ENCODE data around the gene WDR45.

Gene WDR45

DNA sequence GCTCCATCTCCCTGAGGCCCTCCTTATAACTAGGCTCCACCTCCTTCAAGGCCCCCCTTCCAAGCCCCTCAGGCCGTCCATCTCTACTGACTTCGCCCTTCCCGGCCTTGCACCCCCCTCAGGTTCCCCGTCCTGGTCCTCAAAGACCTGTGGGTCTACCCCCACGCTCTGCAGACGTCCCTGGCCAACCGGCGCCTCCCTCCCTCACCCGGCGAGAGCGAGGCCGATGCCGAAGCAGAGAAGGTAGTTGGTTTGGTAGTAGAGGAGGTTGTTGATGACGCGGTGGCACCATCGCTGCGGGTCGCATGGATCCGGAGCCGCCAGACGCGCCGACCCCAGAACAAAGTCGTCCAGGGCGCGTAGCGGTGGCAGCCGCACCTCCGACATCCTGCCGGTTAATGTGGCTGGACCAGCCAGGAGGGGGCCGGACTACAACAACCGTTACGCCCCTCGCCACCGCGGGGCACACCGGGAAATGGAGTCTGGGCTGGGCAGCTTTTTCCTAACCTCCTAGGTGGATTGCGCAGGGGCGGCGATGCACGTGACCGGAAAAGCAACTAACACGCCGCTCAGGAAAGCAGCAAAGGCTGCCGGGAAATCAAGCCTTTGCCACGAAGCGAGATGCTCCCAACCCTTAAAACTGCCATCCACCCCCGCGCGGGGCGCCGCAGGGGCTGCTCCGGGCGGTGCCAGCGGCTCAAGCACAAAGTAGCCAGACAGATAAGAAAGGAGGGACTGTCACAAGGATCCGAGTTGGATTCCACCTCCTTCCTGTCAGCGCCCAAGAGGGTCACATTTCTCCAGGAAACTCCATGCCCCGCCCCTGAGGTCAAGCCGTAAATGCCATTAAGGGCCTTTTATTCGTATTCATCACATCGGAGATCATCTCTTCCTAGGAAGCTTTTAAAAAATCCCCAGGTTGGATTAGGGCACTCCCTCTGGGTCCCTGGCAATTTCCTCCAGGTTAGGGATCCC, 5.8 kb downstream of the WDR45 start, which contains the start of gene PRAF2:
Gene PRAF2, minus strand, starts transcription at position 402 of the 975 bp plus-strand sequence. Its CDS starts 15 bp downstream, at position 387.
- peak; percentile 74 to 81 (median 76) for DNase-seq

DNA sequence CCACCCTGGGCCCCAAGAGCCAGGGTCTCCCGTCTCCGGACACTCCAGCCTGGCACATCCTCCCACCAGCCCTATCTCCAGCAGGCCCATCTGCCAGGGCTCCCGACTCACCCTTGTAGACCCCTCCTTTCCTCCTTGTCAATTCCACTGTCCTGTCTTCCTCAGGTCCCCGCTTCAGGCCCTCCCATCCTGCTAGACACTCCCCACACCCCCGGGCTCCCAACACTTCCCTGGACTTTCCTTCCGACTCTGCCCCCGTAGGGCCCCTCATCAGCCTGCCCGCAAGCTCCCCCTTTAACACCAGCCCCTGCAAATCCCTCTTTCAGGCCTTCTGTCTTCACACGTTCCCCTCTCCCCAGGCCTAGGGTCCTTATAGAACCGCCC, 7.0 kb downstream of the WDR45 start:
- DNase-seq: no peak

DNA sequence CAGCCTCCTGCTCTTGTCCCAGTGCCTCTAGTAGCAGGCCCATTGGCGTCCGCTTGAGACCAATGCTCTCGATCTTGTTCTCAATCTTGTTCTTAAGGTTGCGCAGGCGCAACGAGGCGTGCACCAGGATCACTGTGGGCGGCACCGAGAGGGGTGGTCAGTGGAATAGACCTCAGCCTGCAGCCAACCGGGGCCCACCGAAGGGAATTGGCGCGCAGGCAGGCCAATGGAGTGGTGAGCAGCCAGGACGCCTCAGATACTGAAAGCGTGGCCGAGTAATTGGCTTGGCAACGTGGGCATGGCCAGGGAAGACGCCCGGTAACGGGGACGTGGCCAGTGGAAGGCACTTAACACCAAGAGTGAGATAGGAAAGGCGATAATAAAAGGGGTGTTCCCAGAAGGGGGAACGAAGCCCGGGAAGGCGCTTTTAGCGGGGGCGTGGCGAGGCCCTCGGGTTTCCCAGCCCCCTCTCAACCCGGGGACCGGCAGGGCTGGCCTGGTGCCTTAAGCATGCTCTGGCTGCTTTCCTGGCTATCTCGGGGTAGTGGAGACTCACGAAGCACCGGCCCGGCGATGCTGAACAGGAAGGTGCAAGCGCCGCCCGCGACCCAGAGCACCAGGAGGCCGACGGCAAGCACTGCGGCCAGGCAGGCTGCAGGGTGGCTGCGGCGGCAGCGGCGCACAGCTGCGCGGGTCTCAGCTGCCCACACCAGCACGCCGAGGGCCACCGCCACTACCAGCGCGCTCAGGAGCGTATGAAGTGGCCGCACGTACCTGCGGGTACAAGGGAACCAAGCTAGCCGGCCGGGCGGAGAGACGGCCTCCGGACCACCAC, 7.6 kb downstream of the WDR45 start:
- DNase-seq: no peak

DNA sequence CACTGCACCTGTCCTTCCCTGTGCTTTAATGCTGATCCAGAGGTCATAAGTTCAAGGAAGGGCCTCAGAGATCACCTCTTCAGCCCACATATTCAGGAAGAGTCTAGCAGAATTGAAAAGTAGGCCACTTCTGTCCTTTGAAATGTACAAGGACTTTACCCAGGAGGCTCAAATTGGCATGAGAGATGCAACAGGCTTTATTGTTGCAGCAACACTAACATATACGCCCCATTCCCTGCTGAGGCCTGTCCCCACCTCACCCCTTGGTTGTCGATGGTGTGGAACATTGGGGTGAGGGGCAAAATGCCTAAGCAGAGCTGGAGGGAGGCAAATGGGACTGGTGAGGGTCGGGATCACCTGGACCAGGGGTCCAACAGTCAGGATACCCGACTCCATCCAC, 8.7 kb downstream of the WDR45 start:
- DNase-seq: no peak

DNA sequence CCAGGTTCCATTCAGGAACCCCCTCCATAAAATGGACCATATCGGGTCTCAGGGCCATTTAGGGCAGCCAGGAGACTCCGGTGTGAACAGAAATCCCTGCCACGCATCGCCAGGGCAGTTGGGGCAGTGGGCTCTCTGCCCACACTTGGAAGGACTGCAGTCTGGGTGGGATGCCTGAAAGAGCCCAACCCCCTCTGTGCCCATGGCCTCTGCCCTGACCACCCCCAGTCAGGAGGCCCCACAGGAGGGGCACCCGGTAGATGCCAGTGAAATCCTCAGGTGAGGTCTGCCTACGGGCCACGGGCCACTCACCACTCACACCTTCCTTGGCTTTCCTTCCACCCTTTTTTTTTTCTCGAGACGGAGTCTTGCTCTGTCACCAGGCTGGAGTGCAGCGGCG, 10.6 kb downstream of the WDR45 start:
- DNase-seq: no peak

DNA sequence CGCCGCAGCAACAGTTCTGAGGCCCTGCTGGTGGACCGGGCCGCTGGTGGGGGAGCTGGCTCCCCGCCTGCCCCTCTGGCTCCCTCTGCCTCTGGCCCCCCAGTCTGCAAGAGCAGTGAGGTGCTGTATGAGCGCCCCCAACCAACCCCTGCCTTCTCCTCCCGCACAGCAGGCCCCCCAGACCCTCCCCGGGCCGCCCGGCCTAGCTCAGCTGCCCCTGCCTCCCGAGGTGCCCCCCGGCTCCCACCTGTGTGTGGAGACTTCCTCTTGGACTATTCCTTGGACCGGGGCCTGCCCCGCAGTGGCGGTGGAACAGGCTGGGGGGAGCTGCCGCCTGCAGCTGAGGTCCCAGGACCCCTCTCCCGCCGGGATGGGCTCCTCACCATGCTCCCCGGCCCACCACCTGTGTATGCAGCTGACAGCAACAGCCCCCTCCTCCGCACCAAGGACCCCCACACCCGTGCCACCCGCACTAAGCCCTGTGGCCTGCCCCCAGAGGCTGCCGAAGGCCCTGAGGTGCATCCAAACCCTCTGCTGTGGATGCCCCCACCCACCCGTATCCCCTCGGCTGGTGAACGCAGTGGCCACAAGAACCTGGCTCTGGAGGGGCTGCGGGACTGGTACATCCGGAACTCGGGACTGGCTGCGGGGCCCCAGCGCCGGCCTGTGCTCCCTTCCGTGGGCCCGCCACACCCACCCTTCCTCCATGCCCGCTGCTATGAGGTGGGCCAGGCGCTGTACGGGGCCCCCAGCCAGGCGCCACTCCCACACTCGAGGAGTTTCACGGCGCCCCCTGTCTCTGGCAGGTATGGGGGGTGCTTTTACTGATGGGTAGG, 12.2 kb downstream of the WDR45 start:
- no peak for DNase-seq

DNA sequence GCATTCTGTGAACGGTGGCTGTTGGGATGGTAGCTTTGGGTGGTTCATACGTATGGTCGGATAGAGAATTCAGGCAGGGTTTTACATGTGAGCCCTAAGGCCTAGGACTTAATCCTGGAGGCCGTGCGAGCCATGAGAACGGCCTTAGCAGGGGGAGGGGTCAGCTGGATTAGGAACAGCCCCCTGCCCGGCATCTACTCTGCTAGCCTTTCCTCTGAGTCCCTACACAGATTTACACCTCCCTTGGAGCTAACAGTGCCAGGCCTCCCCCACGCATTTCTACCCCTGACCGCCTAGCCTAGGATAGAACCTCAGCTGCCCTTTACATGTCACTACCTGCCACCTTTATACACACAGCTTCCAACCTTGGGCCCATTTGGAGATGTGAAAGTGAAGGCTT, 13.0 kb downstream of the WDR45 start:
- no peak for DNase-seq

DNA sequence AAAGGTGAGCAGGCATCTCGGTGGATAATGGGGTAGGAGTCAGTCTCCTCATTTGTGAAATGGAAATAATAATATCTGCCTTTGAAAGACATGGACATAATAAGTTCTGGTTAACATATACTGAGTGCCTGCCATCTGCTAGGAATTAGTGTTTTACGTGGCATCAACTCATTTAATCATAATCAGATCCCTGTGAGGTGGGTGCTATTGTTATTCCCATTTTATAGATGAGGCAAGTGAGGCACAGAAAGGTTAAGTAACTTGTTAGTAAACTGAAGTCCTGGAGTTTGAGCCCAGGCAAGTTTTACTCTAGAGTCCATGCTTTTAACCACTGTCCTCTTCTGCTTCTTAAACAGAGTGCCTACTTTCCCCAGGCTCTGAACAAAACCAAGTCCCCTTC, 13.4 kb downstream of the WDR45 start:
- no peak for DNase-seq

DNA sequence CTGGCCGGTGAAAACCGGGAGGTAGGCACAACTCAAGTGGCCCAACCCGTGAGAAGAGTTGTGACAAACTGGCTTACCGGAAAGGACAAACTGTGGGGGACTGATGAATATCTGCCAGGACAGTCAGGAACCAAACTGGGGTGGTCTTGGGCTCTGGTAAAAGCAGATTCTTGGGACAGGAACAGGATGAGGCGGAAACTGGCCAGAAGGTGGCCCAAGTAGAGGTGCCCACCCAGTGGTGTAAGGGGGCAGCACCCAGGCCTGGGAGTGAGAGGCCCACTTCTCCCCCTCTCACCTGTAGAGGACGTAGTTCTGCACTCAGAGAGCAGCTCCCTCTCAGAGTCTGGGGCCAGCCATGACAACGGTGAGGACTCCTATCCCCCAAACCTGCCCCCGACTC, 15.0 kb downstream of the WDR45 start:
- no peak for DNase-seq

DNA sequence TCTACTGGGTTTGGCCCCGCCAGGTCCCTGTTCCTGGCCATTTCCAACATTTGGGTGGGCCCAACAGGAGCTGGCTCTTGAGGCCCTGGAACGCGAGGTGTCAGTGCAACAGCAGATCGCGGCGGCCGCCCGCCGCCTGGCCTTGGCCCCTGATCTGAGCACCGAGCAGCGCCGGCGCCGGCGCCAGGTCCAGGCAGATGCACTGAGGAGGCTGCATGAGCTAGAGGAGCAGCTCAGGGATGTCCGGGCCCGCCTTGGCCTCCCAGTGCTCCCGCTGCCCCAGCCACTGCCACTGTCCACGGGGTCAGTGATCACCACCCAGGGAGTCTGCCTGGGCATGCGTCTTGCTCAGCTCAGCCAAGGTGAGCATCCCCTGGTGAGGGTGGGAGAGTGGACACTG, 15.4 kb downstream of the WDR45 start:
- DNase-seq: no peak

DNA sequence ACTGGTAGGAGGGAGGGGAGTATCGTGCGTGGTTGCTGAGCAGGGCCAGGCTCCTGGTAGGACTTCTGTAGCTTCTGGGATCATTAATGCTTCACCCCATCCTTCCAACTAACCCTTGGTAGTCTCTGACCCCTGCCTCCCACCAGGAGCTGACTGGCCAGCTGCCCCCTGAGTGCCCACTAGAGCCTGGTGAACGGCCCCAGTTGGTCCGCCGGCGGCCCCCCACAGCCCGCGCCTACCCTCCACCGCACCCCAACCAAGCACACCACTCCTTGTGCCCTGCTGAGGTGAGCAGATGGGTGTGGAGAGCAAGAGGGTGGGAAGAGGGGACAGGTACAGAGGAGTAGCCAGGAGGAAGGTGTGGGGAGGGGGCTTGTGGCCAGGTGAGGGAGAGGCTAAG, 16.0 kb downstream of the WDR45 start:
- no peak for DNase-seq

DNA sequence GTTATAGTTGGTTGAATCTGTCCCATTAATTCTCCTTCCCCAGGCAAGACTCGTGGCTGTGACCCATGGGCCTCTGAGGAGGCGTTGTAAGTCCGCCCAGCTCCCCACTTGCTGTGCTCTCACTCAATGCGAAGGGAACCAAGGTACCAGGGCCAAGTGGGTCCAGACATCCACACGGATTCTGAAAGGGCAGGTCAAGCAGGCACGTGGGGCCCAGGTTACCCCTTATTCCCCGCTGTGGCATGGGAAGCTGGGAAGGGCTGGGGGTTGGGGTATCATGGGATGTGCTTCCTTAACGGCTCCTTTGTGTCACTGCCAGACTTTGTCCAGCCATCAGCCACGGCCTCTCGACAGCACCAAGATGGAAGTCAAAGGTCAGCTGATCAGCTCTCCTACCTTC, 17.8 kb downstream of the WDR45 start:
- DNase-seq: no peak

DNA sequence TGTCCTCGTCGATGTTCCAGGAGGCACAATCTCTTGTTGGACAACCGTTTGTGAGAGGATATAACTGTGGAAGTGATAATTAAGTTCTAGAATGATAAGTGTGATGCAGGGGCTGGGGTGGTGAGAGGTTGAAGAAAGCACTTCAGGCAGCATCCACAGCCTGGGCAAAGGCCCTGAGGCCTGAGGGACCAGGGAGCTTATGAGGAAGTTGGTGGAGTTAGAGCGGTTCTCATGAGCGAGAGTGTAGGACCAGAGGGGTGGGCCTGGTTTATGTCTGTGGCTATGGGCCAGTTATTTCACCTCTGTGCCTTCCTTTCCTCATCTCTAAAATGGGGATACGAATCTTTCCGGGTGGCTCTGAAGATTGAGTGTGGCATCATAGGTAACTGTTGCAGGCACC, 18.2 kb downstream of the WDR45 start:
- no peak for DNase-seq

DNA sequence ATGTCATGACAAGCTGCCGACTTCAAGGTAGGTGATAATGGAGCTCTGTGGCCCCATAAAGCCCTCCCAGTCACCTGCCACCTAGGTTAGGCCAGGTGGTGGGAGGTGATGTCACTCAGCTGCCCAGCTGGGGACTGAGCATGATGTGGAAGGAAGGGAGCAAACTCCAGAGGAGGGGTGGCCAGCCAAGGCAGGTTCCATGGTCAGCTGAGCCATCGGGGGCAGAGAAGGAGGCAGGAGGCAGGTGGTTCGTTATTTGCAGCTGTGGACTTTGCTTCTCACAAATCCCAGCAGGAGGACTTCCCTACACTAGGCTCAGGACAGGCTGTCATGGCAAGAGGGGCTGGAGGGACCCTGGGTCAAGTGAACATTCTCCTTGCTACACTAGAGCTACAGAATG, 18.8 kb downstream of the WDR45 start:
- DNase-seq: no peak

DNA sequence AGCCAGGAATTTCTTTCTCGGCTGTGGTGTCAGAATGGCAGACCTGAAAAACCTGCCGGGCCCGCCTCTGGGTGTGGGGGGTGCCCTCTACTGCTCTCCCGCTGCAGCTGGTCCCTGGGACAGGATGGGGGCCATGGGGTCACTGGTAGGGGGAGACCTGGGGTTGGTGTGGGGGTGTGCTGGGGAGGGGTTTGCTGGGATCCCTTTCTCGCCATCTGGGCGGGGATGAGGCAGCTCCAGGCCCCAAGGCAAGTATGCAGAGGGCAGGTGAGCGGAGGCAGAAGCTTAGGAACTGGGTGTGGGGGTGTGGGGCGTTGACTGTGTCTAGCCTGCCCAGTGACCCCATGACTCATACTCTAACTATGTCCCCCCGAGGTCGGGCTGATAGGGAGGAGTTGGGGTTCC, 20.0 kb downstream of the WDR45 start:
- DNase-seq: no peak

DNA sequence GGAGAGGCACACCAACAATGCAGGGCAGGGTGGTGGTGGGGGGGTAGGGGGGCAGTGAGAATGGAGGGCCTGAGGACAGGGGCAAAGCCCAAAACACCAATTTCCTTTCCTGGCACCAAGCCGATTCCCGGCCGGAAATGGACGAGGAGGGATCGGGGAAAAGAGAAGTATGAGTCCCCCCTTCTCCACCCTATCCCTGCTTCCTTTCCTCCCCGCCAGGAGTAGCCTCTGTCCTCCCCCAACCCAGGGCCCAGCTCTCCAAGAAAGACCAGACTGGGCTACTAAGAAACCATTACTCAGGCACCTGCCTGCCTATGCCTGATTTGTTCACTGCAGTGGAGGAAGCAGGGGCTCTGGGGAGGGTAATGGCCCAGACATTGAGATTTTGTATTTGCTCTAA, 20.5 kb downstream of the WDR45 start:
- DNase-seq: no peak

DNA sequence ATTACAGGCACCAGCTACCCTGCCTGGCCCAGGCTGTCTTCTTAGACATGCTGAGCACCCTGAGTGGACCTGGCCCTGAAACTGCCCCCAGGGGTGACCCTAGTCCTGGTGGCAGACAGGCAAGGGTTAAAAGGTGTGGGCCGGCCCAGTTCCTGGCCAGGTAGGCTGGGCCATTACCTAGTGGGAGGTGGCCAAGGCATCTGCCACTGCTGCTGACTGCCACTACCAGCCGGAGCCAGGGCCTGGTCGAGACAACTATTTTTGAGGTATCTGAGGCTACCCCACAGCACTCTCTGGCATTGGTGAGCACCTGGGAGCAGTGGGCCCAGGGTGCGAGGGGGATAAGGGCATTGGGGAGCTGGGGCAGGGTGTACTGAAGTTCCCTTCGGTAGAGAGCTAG, 20.9 kb downstream of the WDR45 start, which contains the start of gene CCDC120:
Gene CCDC120, plus strand, starts transcription at position 206 of the 400 bp plus-strand sequence. CDS start 3,043 bp downstream, outside the sequence.
- no peak for DNase-seq

DNA sequence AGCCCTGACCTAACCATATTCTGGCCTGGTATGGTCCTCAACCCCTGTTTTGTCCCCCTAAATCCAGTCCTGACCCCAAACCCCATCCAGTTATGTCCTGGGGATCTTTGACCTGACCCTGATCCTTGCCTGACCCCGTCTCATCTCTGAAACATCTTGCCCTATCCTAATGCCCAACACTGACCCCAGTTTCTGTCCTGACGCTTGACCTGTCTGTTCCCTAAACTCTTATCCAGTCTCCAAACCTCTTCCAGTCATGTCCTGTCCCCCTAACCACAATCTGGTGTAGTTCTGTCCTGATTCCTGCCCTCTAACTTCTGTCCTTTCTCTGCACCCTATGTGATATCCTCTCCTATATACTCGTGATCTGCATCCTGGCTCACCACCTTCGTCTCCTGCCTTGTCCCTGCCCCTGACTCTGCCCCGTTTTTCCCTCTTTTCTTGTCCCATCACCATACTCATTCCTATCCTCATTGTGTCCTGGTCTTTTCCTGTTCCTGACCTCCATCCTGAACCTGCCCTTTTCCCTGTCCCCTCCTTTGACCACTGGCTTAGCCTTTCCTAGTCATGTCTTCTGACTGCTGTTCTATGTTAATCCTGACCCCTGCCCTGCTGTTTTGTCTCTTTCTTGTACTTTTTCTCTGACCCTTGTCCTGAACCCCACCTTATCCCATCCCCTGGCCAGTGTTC, 25.5 kb downstream of the WDR45 start:
- no peak for DNase-seq

DNA sequence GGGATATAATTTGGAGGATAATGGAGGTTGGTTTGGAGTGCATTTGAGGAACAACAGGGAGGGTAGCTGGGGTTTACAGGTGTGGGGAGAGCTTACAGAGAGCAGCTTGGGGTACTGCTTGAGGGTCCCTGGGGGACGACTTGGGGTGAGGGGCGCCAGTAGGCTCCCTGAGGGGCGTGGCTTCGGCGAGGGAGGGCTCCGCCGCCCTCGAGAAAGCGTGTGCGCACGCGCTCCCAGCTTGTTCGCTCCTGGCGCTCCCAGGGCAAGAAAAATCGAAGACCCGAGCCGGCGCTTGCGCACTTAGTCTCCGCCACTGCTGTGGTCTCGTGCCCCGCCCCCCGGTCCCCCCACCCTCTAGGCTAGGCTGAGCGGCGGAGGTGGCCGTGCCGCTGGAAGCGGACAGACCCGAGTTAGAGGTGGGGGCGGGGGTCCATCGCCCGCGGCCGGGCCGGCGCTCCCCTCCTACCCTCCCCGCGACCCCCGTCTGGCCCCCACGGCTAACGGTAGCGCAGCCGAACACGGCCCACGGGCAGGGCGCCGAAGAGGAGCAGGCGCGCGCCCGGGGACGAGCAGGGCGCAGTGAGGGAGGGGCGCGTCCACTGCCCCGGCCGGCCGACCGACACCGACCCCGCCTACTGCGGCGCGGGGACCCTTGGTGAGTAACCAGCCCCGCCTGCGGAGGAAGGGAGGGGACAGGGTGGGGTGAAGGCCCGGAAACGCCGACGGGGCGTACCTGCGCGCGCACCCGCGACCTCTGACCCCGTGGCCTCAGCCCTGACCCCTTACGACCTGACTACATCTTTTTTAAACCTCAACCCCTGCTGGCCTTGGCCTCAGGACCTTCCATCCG, 26.2 kb downstream of the WDR45 start:
- DNase-seq: peak; percentile 37 to 58 (median 43)

DNA sequence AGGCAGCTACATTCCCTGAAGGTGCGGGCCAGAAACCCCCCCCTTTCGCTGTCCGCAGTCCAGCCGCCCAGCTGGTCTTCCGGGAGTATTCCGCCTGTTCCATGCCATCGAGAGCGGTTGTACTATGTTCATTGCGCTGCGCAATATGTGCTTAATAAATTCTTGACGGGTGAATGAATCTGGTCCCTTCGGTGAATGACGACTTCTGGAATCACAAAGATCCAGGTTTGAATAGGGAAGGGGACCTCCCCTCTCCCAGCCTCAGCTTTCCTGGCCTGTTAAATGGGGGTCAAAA, 35.8 kb downstream of the WDR45 start:
- no peak for DNase-seq

Measured in suppressor macrophage treated with lipopolysaccharide for 1 hour (primary cell).